Nucleus accumbens (tissue), 56 donors: ENCODE measurements around the gene VWA5A.
A peak's percentile ranks its signal among the peaks of the same experiment; 100 is the strongest.
"Not testable (repeated sequence)": the region's sequence is repeated elsewhere in the genome, so short reads cannot be mapped to it uniquely, and the experiment has no call there.

Experiments
- DNase-seq, 56 donors: peaks; one replicate each; lab custom pipeline; 2025; lab: John Stamatoyannopoulos, UW

Gene VWA5A

GRCh38 chr11:124093330-124093729, 21.9 kb upstream of the VWA5A start:
- no peak for DNase-seq

GRCh38 chr11:124094731-124095130, 20.5 kb upstream of the VWA5A start:
- DNase-seq, result peak in 6 of 56 donors; percentile 5 to 40 (median 16)

- DNase-seq, result no peak
Measured at GRCh38 chr11:124096364-124096763, 18.9 kb upstream of the VWA5A start.

GRCh38 chr11:124098141-124098540, 17.1 kb upstream of the VWA5A start:
- DNase-seq, result no peak

- no peak for DNase-seq
Measured at GRCh38 chr11:124101737-124102136, 13.5 kb upstream of the VWA5A start.

GRCh38 chr11:124108156-124108555, 7.1 kb upstream of the VWA5A start:
- no peak for DNase-seq

GRCh38 chr11:124109377-124109776, 5.9 kb upstream of the VWA5A start:
- no peak for DNase-seq

- no peak for DNase-seq
Measured at GRCh38 chr11:124110201-124110600, 5.0 kb upstream of the VWA5A start.

- DNase-seq, result no peak
Measured at GRCh38 chr11:124113890-124114289, 1.4 kb upstream of the VWA5A start.

- DNase-seq, result peak in 7 of 56 donors; percentile 1 to 32 (median 7)
Measured at GRCh38 chr11:124115782-124116616, 749 bp downstream of the VWA5A start.

- no peak for DNase-seq
Measured at GRCh38 chr11:124119103-124119502, 3.9 kb downstream of the VWA5A start.

- DNase-seq, result no peak
Measured at GRCh38 chr11:124120891-124121290, 5.6 kb downstream of the VWA5A start.

GRCh38 chr11:124122123-124122522, 6.9 kb downstream of the VWA5A start:
- no peak for DNase-seq

- DNase-seq, result no peak
Measured at GRCh38 chr11:124123622-124124021, 8.4 kb downstream of the VWA5A start.

GRCh38 chr11:124127134-124127533, 11.9 kb downstream of the VWA5A start:
- DNase-seq, result not testable (repeated sequence)

- DNase-seq, result no peak
Measured at GRCh38 chr11:124143034-124143433, 27.8 kb downstream of the VWA5A start.

- DNase-seq, result no peak
Measured at GRCh38 chr11:124147951-124148350, 32.7 kb downstream of the VWA5A start.

- DNase-seq, result no peak
Measured at GRCh38 chr11:124150684-124151083, 35.4 kb downstream of the VWA5A start.

GRCh38 chr11:124152770-124153407, 37.6 kb downstream of the VWA5A start:
- no peak for DNase-seq

- no peak for DNase-seq
Measured at GRCh38 chr11:124153821-124154220, 38.6 kb downstream of the VWA5A start.

- no peak for DNase-seq
Measured at GRCh38 chr11:124159481-124159880, 44.2 kb downstream of the VWA5A start.

- DNase-seq, result no peak
Measured at GRCh38 chr11:124160986-124161385, 45.7 kb downstream of the VWA5A start.
